GM12872 (cell line): Measurements from ENCODE around the gene PRR15.

ENCODE experiments used
- CTCF ChIP-seq: IDR thresholded peaks from 3 replicates; pipeline ENCODE4 v1.5.1; 2011; ENCODE audit warnings: low read depth, mild to moderate bottlenecking, low read length, moderate library complexity; ENCODE audit not compliant: insufficient read depth

The PRR15 gene

GRCh38 chr7:29604052-29604451 lies 40.4 kb downstream of the PRR15 start:
- TF ChIP-seq CTCF: no peak

GRCh38 chr7:29604702-29605101 lies 41.1 kb downstream of the PRR15 start:
- TF ChIP-seq CTCF: no peak

- TF ChIP-seq CTCF: no peak
These were observed 42.0 kb downstream of the PRR15 start for GRCh38 chr7:29605671-29606070.

GRCh38 chr7:29606287-29606721 lies 42.7 kb downstream of the PRR15 start:
- no peak for TF ChIP-seq CTCF

- no peak for TF ChIP-seq CTCF
These were observed 43.2 kb downstream of the PRR15 start for GRCh38 chr7:29606830-29607229.

GRCh38 chr7:29607259-29607658 lies 43.6 kb downstream of the PRR15 start:
- TF ChIP-seq CTCF: no peak

GRCh38 chr7:29607889-29608288 lies 44.3 kb downstream of the PRR15 start:
- TF ChIP-seq CTCF: no peak
